ENCODE data around the gene ATRN.
"Not testable (repeated sequence)": the region's sequence is repeated elsewhere in the genome, so short reads cannot be mapped to it uniquely, and the experiment has no call there.

Gene ATRN

DNA sequence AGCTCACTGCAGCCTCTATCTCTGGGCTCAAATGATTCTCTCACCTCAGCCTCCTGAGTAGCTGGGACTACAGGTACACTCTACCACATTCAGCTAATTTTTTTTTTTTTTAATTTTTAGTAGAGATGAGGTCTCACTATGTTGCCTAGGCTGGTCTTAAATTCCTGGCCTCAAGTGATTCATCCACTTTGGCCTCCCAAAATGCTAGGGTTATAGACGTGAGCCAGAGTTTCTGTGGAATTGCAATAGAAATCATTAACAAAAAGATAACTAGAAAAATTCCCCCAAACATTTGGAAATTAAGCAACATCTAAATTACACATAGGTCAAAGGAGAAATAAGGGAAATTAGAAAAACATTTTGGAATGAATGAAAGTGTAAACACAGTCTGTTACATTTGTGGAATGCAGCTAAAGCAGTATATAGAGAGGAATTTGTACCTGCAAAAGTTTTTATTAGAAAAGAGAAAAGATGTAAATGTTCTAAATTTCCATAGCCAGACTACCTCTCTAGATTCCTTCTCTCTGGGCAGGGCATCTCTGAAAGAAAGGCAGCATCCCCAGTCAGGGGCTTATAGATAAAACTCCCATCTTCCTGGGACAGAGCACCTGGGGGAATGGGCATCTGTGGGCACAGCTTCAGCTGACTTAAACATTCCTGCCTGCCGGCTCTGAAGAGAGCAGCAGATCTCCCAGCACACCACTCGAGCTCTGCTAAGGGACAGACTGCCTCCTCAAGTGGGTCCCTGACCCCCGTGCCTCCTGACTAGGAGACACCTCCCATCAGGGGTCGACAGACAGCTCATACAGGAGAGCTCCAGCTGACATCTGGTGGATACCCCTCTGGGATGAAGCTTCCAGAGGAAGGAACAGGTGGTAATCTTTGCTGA lies 51.3 kb downstream of the ATRN start:
- no peak for DNase-seq

DNA sequence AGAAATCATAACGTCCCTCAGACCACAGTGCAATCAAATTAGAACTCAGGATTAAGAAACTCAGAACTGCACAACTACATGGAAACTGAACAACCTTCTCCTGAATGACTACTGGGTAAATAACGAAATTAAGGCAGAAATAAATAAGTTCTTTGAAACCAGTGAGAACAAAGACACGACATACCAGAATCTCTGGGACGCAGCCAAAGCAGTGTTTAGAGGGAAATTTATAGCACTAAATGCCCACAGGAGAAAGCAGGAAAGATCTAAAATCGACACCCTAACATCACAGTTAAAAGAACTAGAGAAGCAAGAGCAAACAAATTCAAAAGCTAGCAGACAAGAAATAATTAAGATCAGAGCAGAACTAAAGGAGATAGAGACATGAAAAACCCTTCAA lies 53.9 kb downstream of the ATRN start:
- not testable (repeated sequence) for DNase-seq

DNA sequence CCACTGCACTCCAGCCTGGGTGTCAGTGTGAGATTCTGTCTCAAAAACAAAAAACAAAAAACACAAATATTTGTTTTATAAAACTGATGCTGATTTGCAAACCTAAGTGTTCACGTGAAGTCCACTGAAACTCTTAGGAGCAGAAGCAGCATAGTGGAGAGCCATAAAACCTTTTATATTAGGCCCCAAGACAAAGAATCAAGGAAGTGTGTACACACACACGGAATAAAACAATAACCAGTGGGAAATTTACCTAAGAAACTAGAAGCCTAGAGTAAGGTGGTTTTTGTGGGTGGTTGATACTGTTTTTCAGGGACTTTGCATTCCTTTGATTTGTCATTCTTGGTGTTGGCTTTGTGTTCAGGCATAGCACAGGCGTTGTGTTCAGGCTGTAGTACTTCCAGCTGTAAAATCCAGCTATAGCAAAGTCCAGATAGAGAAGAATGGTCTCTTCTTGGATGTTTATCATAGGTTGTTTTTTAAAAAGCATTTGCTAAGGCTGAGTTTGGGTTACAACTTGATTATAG lies 61.3 kb downstream of the ATRN start:
- no peak for DNase-seq

DNA sequence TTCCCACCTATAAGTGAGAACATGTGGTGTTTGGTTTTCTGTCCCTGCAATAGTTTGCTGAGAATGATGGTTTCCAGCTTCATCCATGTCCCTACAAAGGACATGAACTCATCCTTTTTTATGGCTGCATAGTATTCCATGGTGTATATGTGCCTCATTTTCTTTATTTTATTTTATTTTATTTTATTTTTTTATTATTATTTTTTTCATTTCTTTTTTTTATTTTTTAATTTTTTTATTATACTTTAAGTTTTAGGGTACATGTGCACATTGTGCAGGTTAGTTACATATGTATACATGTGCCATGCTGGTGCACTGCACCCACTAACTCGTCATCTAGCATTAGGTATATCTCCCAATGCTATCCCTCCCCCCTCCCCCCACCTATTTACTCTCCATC lies 66.9 kb downstream of the ATRN start:
- DNase-seq: not testable (repeated sequence)

DNA sequence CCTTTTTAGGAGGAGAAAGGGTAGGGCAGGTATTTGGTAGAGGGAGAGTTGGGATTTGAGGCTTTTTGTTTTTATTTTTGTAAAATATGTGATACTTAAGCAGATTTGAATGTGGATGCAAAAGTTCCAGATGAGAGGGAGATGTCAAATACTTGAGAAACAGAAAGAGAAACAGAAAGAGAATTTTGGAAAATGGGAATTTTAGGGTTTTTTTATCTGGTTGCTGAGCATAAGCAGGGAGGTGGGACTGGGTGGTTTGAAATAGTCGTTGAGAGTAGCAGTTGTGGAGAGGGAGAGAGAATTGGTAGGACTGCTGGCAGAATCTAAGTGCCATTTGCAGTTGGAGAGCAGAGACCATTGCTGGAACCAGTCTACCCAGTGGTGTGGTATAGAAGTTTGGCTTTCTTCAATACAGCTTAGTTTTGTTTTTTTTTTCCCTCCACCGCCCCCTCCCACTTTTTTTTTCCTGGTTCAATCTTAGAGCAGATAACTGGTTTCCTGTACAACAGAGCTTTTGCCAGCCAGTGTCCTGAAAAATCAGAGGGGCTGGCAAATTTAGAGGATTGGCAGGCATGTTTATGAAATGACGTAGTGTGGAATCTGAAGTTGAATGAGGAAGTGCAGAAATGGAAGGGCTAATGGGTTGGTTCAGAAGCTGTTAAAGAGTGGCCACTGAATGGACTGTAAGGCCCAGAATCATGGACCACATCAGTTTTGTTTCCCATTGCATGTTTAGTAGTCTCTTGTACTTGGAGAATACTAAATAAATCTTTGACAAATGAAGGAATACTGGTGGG lies 68.7 kb downstream of the ATRN start:
- no peak for DNase-seq

DNA sequence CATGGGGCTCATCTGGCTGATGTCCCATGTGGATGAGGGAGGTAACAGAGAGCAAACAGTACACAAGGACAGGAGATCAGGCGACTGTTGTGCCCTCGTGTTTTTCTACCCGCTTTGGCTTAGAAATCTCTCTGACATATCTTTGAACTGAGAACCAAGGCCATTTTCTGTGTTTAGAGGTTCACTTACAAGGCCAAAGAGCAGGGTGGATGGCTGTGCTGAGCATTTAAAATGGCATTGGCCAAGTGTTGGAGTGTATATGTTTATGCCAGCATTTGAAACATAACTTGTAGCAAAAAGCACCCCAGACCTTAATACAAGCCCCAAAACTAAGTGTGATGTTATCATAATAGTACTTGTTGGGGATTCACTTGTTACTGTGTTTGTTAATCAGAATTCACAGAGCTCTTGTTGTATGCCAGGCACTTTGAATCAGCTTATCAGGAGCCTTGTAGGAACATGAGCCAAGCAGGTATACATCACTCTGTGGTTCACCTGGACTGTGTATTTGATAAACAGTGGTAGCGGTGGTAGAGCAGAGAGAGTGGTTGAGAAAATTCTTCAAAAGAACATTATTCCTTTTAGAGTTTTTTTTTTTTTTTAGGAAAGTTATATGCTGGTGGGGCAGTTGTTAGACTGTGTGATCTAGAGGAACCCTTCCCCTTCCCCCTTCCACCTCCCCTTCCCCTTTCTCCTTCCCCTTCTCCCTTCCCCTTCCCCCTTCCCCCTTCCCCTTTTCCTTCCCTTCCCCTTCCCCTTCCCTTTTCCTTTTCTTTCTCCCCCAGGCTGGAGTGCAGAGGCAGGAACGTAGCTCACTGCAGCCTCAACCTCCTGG lies 71.3 kb downstream of the ATRN start:
- no peak for DNase-seq

DNA sequence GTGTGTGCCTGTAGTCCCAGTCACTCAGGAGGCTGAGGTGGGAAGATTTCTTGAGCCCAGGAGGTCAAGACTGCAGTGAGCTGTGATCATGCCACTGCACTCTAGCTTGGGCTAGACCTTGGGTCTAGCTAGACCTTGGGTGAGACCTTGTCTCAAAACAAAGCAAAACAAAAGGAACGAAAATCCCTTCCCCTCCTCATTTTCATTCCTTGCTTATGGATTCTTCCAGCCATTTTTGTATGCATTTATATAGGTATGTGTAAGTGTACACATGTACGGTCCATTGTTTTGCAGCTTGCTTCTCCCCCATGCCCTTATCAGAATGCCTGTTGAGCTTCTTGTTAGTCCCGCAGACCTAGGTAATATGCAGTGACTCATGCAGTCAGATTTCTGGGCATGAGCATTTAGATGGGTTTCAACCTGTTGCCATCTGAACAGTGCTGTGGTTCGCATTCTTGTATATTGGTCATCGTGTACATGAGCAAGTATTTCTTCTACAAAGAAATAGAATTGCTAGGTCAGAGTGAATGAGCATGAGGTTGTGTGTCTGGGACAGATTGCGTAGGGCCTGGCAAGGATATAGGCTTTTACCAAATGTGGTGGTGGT lies 73.2 kb downstream of the ATRN start:
- no peak for DNase-seq

DNA sequence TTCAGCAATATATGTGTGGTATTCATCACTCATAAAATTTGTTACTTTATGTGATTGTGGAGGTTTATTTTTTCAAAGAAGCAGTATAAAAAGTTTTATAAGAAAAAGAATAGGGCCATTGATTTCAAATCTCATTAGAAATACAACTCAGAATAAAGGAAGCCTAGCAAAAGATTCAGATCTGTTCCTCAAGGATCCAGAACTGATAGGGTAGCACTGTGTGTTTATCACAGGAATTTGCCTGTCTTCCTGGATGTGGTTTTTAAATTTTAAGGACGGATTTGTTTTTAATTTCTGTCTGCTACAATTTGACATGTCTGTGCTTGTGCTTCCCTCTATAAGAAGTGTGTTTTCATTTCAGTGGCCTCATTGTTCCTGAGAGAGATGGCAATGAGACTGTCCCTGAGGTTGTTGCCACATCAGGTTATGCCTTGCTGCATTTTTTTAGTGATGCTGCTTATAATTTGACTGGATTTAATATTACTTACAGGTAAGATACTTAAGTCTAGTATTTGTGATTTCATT lies 74.6 kb downstream of the ATRN start:
- DNase-seq: no peak

DNA sequence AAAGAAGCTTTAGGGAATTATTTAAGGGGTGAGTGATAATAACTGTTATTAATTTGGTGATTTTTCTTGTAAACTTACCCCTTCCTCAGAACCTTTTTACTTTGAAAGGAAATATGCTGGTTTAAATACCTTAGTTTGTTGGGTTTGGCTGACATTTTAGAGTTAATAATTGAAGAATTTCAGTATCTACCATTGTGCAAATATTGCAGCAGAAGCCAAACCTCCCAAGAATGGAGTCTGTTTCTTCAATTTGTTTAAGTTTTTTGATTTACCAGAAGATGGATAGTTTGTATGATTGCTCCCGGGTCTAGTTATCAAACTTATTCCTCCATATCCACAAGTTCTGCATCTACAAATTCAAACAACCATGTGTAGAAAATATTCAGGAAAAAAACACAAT lies 77.1 kb downstream of the ATRN start:
- DNase-seq: no peak

DNA sequence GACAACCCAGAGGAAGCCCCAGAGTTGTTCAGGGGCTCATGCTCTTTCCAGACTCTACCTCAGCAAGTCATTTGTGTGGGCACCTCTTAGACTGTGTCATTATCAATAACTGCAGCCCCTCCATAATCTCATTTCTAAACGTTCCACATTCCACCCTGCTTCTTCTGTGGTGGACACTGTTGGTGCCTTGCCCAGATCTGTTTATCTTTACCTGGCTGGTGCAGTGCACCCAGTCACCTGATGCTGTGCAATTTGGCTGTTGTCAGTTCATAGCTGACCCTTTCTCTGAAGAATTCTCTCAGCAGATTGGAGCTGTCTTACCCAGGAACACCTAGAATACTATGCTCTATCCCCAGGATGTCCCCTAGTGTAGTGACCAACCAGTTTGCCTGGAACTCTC lies 80.0 kb downstream of the ATRN start:
- no peak for DNase-seq

DNA sequence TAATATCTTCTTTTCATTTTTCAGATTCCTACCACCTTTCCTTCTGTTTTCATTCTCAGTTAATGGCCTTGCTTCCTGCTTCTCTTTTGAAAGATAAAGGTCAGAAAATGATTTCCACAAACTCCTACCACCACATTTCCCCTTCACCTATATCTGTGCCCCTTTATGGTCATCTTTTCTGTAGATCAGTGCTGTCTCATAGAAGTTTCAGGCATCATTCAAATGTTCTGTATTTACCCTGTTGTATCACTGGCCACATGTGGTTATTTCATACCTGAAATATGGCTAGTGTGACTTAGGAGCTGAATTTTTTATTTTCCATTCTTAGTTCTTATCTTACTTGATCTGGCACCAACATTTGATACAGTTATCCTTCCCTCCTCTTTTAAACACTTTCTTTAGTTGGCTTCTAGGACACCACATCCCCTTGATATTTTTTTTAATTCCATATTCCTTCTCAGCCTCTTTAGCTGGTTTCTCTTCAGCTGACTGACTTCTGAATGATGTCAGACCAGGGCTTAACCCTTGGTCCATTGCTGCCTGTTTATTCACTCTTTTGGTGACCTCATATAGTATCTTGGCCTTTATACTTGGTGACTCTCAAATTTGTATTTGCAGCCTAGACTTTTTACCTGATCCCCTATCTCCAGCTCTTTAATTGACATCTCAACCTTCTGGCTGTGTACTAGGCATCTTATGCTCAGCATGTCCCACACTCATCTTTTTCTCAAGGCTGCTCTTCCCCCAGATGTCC lies 81.0 kb downstream of the ATRN start:
- DNase-seq: no peak

DNA sequence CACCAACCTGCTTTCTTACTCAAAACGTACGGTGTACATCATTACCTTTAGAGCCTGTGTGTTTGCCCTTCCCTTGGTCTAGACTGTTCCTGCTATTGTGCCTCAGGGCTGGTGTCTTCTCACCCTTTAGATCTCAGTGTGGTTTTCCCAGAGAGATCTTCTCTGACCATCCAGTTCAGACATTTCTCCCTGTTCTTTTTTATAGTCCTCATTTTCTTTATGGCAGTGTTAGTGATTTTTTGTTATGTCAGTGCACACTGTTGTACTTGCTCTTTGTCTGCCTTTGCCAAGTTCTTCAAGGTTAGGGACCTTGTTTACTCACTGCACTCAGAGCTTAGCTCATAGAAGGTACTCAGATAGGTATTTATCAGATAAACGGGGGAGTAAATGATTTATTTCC lies 82.8 kb downstream of the ATRN start:
- no peak for DNase-seq

DNA sequence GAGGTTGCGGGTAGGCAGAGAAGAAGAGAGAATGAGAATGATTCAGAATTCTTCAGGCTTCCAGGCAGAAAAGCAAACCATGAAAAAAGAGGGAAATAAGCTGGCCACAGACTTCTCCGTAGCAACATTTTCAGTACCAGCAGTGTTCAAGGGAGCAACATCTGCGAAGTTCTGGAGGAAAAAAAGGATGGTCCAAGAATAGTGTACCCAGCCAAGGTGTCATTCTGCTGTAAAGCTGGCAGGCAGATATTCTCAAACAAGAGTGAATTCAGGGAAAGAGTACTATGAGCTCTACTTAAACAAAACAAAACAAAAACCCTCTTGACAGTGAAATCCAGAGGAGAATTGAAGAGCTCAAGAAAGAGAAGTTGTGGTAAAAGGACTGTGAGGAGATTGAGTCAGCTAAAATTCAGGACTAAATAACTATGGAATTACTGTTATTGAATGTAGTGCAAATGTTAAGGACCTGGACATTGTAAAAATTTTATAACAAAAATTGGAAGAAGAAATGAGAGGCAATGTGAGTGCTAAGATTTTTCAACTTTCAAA lies 86.5 kb downstream of the ATRN start:
- no peak for DNase-seq

DNA sequence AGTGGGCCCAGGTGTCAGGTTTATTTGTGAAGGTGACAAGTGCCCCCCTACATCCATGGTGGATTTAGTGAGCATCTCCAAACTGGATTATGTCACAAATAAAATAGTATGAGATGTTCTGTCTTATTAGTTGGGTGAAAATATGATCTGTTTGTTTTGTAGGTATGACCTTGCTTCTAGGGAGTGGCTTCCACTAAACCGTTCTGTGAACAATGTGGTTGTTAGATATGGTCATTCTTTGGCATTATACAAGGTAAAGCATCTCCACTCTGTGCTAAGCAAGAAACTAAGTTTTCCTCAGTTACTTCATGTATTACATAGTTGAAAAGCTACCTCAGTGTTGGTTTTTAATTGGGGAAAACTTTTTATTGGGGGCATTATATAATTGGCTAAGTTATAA lies 88.4 kb downstream of the ATRN start:
- no peak for DNase-seq

DNA sequence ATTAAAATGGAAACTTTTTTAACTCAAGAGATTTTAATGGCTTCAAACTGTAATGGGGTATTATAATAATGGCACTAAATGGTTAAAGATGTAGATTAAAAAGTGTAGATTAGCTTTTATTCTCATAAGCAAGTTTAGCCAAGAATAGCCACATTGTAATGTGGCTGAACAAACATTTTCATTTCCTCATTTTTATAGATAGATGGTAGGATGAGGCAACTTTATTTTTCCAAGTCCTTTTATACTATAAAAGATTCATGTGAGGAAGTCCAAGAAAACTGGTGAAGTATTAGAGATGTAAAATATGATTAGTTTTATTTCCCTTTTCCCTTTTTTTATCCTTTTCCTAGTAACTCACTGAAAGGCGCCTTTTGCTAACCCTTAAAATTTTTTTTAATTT lies 88.8 kb downstream of the ATRN start:
- DNase-seq: no peak

DNA sequence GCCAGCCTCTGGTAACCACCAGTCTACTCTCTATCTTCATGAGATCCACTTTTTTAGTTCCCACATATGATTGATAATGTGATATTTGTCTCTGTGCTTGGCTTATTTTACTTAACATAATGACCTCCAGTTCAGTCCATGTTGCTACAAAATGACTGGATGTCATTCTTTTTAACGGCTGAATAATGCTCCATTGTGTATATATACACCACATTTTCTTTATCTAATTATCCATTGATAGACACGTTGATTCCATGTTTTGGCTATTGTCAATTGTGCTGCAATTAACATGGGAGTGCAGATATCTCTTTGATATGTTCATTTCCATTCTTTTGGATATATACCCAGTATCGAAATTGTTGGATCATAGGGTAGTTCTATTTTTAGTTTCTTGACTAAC lies 89.3 kb downstream of the ATRN start:
- no peak for DNase-seq

DNA sequence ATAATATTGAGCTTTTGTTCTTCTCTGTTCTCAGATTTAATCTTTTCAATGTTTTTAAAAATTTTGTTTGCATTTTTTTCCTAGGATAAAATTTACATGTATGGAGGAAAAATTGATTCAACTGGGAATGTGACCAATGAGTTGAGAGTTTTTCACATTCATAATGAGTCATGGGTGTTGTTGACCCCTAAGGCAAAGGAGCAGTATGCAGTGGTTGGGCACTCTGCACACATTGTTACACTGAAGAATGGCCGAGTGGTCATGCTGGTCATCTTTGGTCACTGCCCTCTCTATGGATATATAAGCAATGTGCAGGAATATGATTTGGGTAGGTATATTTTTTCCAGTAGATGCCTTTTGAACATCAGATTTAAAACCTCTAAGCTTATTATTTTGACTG lies 89.8 kb downstream of the ATRN start:
- DNase-seq: no peak

DNA sequence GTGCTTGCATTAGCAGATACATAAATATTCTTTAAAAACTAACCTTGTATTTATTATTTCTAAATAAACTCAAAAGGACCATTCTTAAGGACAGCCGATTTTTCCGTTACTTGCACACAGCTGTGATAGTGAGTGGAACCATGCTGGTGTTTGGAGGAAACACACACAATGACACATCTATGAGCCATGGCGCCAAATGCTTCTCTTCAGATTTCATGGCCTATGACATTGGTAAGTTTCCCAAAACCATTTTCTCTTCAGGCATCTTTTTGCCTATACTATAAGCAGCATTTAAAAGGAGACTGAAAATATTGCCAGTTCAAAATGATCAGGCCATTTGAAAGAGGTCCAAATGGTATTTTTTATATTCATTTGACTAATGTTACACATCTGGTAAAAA lies 92.3 kb downstream of the ATRN start:
- DNase-seq: no peak

DNA sequence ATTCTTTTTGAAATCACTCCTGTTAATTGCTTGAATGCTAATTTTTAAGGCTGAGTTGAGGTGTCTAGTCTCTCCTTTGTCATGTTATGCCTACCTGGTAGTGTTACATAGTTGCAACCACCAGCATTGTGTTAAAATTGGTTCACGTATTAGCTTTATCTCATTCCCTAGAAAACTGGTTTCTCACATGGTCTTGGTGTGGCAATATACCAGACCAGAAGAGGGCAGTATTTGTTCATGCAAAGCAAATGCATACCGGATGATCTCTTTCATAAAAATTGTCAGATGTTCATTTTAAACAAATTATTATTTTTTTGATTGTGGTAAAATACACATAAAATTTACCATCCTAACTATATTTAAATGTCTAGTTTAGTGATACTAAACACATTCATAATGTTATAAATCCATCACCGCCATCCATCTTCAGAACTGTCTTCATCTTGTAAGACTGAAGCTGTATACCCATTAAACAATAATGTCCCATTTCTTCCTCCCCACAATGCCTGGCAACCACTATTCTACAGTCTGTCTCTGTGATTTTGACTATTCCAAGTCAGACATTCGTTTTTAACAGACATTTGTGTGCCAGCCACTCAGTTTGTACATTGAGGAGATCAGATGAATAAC lies 92.8 kb downstream of the ATRN start:
- no peak for DNase-seq

DNA sequence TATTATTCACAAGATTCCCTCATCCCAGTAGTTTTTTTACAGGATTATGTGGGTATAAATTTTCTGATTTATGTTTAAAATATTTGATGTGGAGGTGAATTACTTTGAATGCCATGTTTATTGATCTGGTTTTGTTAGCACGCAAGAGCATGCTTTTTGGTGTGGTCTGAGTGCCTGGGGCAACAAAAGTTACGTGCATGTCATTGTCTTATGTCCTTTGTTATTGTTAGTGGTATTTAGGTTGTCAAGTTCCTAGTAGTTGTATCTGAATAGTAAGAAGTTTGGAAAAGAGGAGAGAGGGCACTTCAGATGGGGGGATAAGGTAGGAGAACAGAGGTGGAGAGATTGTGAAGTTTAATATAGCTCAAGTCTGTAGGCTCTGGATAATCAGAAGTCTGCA lies 95.0 kb downstream of the ATRN start:
- no peak for DNase-seq

DNA sequence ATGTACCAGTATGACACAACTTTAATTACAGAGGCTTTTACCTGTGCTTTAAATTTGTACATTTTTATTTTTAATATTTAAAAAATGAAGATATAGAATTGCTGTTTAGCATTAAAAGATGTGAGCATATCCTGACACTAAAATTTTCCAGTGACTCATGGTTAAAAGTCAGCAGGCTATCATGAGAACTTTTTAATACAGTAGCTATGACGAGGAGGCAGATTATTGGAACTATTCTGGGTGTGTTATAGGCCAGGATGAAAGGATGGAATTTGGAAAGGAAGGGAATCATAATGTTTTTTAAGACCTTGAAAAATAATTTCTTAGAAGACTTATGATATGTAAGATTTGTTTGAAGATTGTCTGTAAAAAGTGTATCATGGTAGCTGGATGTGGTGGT lies 101.3 kb downstream of the ATRN start:
- no peak for DNase-seq

Data from NCI-H446 treated with DMSO at 0.1 percent for 48 hours (cell line).